DOHH2 (cell line): Measurements from ENCODE around the gene NPDC1.

Source experiments
- EZH2phosphoT487 ChIP-seq: fragments of 200-600 bp; sonication (generic); IDR thresholded peaks from 2 replicates; pipeline ENCODE4 v1.6.1; 2017; ENCODE audit warnings: borderline replicate concordance, mild to moderate bottlenecking, antibody characterized with exemption, low read length, moderate library complexity, mixed read lengths
- TF ChIP-seq, protein P1 (sequence below): fragments of 200-600 bp; sonication (generic); IDR thresholded peaks from one replicate; pipeline ENCODE4 v1.5.1; 2014; ENCODE audit warnings: antibody characterized with exemption, mild to moderate bottlenecking, low read depth, low read length; ENCODE audit not compliant: poor library complexity, severe bottlenecking

DNA sequence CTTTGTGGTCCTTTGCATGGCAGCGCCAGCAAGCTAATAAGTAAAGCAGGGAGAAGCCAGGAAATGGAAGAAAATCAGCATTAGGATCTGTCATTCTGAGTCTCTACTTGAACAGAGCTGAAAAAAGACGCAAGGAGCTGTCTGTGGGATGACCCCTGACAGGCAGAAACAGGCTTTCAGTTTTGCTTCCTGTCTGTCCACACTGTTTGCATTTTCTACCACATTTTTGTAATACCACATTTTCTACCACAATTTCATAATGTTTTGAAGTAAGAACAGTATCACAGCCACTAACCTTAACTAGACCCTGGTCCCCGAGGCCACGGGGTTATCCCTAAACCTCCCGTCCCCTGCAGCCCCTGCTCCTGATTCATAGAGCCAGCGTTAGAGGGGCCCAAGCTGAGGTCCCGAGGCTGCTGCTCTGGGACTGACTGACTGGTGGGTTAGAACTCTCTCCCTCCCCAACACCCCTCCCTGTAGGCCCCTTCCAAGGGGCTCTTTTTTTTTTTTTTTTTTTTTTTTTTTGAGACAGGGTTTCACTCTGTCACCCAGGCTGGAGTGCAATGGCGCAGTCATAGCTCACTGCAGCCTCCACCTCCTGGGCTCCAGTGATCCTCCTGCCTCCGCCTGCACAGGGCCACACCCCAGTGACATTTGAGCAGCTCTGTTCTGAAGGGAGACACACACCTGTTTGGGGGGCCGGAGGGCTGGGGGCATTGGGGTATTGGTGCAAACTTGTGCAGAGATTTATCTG is 45.6 kb downstream of the NPDC1 start:
- TF ChIP-seq, protein P1, sequence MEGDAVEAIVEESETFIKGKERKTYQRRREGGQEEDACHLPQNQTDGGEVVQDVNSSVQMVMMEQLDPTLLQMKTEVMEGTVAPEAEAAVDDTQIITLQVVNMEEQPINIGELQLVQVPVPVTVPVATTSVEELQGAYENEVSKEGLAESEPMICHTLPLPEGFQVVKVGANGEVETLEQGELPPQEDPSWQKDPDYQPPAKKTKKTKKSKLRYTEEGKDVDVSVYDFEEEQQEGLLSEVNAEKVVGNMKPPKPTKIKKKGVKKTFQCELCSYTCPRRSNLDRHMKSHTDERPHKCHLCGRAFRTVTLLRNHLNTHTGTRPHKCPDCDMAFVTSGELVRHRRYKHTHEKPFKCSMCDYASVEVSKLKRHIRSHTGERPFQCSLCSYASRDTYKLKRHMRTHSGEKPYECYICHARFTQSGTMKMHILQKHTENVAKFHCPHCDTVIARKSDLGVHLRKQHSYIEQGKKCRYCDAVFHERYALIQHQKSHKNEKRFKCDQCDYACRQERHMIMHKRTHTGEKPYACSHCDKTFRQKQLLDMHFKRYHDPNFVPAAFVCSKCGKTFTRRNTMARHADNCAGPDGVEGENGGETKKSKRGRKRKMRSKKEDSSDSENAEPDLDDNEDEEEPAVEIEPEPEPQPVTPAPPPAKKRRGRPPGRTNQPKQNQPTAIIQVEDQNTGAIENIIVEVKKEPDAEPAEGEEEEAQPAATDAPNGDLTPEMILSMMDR, result no peak
- TF ChIP-seq EZH2phosphoT487, result no peak
